HepG2 (cell line): ENCODE measurements around the gene ZNF66. TPM values are rescaled to one million over a fixed set of nuclear protein-coding genes. Genes with fewer than 3 reads are reported as not detected.
"Not testable (repeated sequence)": the region's sequence is repeated elsewhere in the genome, so short reads cannot be mapped to it uniquely, and the experiment has no call there.

Experiments used
- ATAC-seq: fragments of 200-7000 bp; cut with Tn5 transposase; 3 replicates; pipeline ENCODE4 v1.9.1; 2020; ENCODE audit warnings: mild to moderate bottlenecking, moderate library complexity
- BruUV-seq: library from RNA; stranded (reverse); fragments of 400-500 nt; replicated peaks from 2 replicates; lab custom pipeline; 2021; lab: Mats Ljungman, UMichigan
- CTCF ChIA-PET: fragments of 300-600 bp; formaldehyde crosslinking; extraction: SDS; loops from one replicate; lab custom pipeline; 2021; ENCODE audit warnings: low total read pairs, inconsistent platforms, low intra/inter-chr PET ratio; lab: Yijun Ruan, JAX
- POLR2A ChIA-PET: fragments of 350-600 bp; sonication (Branson Sonifier 250); formaldehyde crosslinking; loops from one replicate; lab custom pipeline; 2020; ENCODE audit warnings: antibody characterized with exemption, inconsistent platforms; lab: Yijun Ruan, JAX
- DNase-seq: peaks from one replicate; pipeline ENCODE4 v3.0.0-alpha.2; 2015; ENCODE audit warnings: low spot score
- FAIRE-seq: peaks from 3 replicates; lab custom pipeline; 2011; peaks lifted over from hg19 to GRCh38; lab: Jason Lieb, UNC
- H2AFZ ChIP-seq: one replicate; pipeline ENCODE4 v1.6.1; 2011; ENCODE audit warnings: low read length, inconsistent platforms
- H3K27ac ChIP-seq: fragments of 300-600 bp; 3 replicates; pipeline ENCODE4 v1.8.0; 2011; ENCODE audit warnings: mixed run types, mild to moderate bottlenecking, mixed read lengths, low read length, inconsistent platforms; ENCODE audit not compliant: insufficient read depth; ENCODE audit errors: extremely low read length
- H3K27me3 ChIP-seq, 2 experiments: fragments of 200-600 bp in 1 of 2; 2 replicates in 1 of 2; 3 replicates in 1 of 2; pipeline versions ENCODE4 v1.6.0 to v1.8.0; 2011; ENCODE audit warnings: low read length in 2 of 2, mild to moderate bottlenecking in 2 of 2, moderate library complexity in 2 of 2, inconsistent platforms in 1 of 2; ENCODE audit not compliant: insufficient read depth in 2 of 2, control insufficient read depth in 1 of 2
- H3K36me3 ChIP-seq, 2 experiments: fragments of 200-600 bp in 1 of 2; replicated peaks in 1 of 2; 2 replicates in 1 of 2; 3 replicates in 1 of 2; pipeline versions ENCODE4 v1.5.1 to v1.8.0; 2011; ENCODE audit warnings: low read length in 2 of 2, inconsistent platforms in 1 of 2; ENCODE audit not compliant: insufficient read depth in 2 of 2, control insufficient read depth in 1 of 2
- H3K4me1 ChIP-seq: 2 replicates; pipeline ENCODE4 v1.5.1; 2012; ENCODE audit warnings: low read length, inconsistent platforms; ENCODE audit not compliant: insufficient read depth
- H3K4me2 ChIP-seq: 2 replicates; pipeline ENCODE4 v1.6.0; 2011; ENCODE audit warnings: low read depth, low read length, inconsistent platforms
- H3K4me3 ChIP-seq, 3 experiments: fragments of 200-600 bp in 1 of 3; sonication (generic), shearing (Covaris generic) in 1 of 3; replicated peaks in 1 of 3; 2 replicates each; pipeline ENCODE4 v1.5.1; 2011 to 2016; ENCODE audit warnings: low read length in 3 of 3, inconsistent platforms in 2 of 3, low read depth in 2 of 3, mild to moderate bottlenecking in 2 of 3, control low read depth in 1 of 3, mixed read lengths in 1 of 3; ENCODE audit not compliant: insufficient read depth in 1 of 3
- H3K79me2 ChIP-seq: one replicate; pipeline ENCODE4 v1.6.1; 2011; ENCODE audit warnings: low read length, inconsistent platforms; ENCODE audit not compliant: insufficient read depth
- H3K9ac ChIP-seq: 2 replicates; pipeline ENCODE4 v1.6.0; 2011; ENCODE audit warnings: mild to moderate bottlenecking, low read depth, low read length, inconsistent platforms; ENCODE audit not compliant: insufficient read depth
- H3K9me3 ChIP-seq: 2 replicates; pipeline ENCODE4 v1.5.1; 2012; ENCODE audit warnings: mild to moderate bottlenecking, low read length
- H4K20me1 ChIP-seq: 2 replicates; pipeline ENCODE4 v1.6.0; 2011; ENCODE audit warnings: inconsistent platforms, mild to moderate bottlenecking, low read length, moderate library complexity; ENCODE audit not compliant: insufficient read depth
- ZSCAN5A ChIP-seq: sonication (generic); formaldehyde crosslinking; IDR thresholded peaks from 2 replicates; pipeline ENCODE4 v1.8.0; 2022; ENCODE audit warnings: mild to moderate bottlenecking, missing genetic modification reagents, borderline replicate concordance
- WGBS: methylation state at CpG from one replicate; pipeline ENCODE4 v1.1.6; 2017; ENCODE audit warnings: low lambda C conversion rate; 5-methylcytosine and 5-hydroxymethylcytosine counted together
- in situ Hi-C: cut with HindIII; loops from 2 replicates; pipeline ENCODE4 v1.10.0; 2017; ENCODE audit warnings: low pct_unique_long_range_greater_than_20kb; ENCODE audit not compliant: extremely low pct_ligation_motif_present
- intact Hi-C: fragments of 100-400 bp; cut with micrococcal nuclease; formaldehyde crosslinking; loops from one replicate; pipeline ENCODE4 v1.10.0; 2022; ENCODE audit not compliant: unreplicated experiment
- polyA plus RNA-seq, 8 experiments: library from polyadenylated mRNA; depleted of rRNA in 3 of 8; stranded (reverse) in 7 of 8; unstranded in 1 of 8; fragments of >200 nt; fragmentation: Illumina TruSeq in 4 of 8; extraction: Trizol in 4 of 8; gene quantifications; 2 replicates each; pipeline versions ENCODE4 v1.2.1 to v1.2.3, GENCODE V29; 2011 to 2016; ENCODE audit warnings: low read depth in 4 of 8, missing spikeins in 1 of 8, mixed read lengths in 1 of 8; ENCODE audit not compliant: insufficient read depth in 1 of 8
- total RNA-seq, 5 experiments: library from RNA; depleted of rRNA; stranded (reverse); fragments of >200 nt; fragmentation: Illumina TruSeq; extraction: Trizol; gene quantifications; 2 replicates each; pipeline ENCODE4 v1.2.3, GENCODE V29; 2016; ENCODE audit warnings: low read depth in 1 of 5

ZNF66 gene
- total and polyA plus RNA-seq, 2 of the 13 experiments (the other 11 are each of a cell fraction or from before 2014, with no cell fraction given): 4.0 to 8.0 TPM

GRCh38 chr19:20752291-20752690 is 23.8 kb upstream of the ZNF66 start:
- H3K4me2 ChIP-seq, H3K79me2 ChIP-seq: not testable (repeated sequence)

DNA sequence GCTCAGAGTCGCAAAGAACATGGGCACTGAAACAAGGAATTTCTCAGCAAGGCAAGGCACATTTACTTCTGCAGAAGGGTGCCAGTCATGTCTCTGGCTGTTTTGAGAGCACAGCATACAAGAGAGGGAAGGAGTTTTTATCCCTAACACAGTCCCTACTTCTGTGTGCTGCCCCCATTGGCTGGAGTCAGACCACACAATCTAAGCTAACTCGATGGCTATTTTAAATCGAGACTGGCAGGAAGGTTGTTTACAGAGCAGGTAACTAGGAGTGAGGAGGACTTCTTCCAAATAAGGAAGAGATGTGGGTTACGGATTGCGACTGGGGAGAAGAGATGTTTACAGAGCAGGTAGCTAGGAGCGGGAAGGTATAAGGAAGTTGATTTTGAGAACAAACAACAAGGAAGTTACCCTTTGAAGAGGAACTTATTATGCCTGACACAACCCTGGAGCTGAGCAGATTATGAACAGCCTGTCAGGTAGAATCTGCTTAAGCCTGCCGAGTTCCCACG is 6.8 kb upstream of the ZNF66 start:
- H3K27ac ChIP-seq, ATAC-seq, in situ Hi-C loops, H3K9ac ChIP-seq, H3K79me2 ChIP-seq, DNase-seq, FAIRE-seq, H3K36me3 ChIP-seq, BruUV-seq, intact Hi-C loops, H3K4me3 ChIP-seq, H2AFZ ChIP-seq, H4K20me1 ChIP-seq, H3K4me1 ChIP-seq, CTCF ChIA-PET, POLR2A ChIA-PET, H3K27me3 ChIP-seq, H3K4me2 ChIP-seq: not testable (repeated sequence)
- peaks cover 31% of the 10 kb centered on the region for H3K9me3 ChIP-seq
- 33% methylated on average over 7 of the region's 8 CpGs for WGBS

More at GRCh38 chr19:20752291-20752690, 23.8 kb upstream of the ZNF66 start:
- in situ Hi-C loops, DNase-seq, H3K4me1 ChIP-seq, POLR2A ChIA-PET, intact Hi-C loops, FAIRE-seq, BruUV-seq, H3K4me3 ChIP-seq, H3K27ac ChIP-seq, H4K20me1 ChIP-seq, H3K9ac ChIP-seq, H3K9me3 ChIP-seq, H3K27me3 ChIP-seq, H2AFZ ChIP-seq, ATAC-seq, CTCF ChIA-PET, H3K36me3 ChIP-seq: not testable (repeated sequence)
- WGBS: 21% methylated on average over 7 of the region's 9 CpGs

GRCh38 chr19:20787786-20788185 is 11.7 kb downstream of the ZNF66 start:
- BruUV-seq: no TSS peak
- H4K20me1 ChIP-seq: no peaks in the 10 kb centered on the region
- no peak overlapping the region for H3K27ac ChIP-seq
- H3K4me3 ChIP-seq: no peak overlapping the region
- no peak for TF ChIP-seq ZSCAN5A (CRISPR knock-in tag)
- H3K9me3 ChIP-seq: no peaks in the 10 kb centered on the region
- FAIRE-seq (no peak), ATAC-seq (no peak), DNase-seq (no peak)
- CTCF ChIA-PET: no interaction called here
- intact Hi-C loops (no loop called here), in situ Hi-C loops (no loop called here)
- POLR2A ChIA-PET: no interaction called here
- H3K4me2 ChIP-seq: no peak overlapping the region
- no peaks in the 10 kb centered on the region for H3K4me1 ChIP-seq
- H3K27me3 ChIP-seq: no peaks in the 10 kb centered on the region
- no peaks in the 10 kb centered on the region for H3K79me2 ChIP-seq
- no peak overlapping the region for H3K9ac ChIP-seq
- no peak overlapping the region for H2AFZ ChIP-seq
- peaks cover 0 to under 1% of the 10 kb centered on the region in 2 experiments; a peak in 1 of 5 replicates for H3K36me3 ChIP-seq
